GM21515 (cell line): ENCODE measurements around the gene COPS6.

ENCODE experiments used
- ATAC-seq: cut with Tn5 transposase; IDR thresholded peaks from one replicate; pipeline ENCODE4 v1.9.1; 2021; ENCODE audit not compliant: unreplicated experiment

COPS6 gene

GRCh38 chr7:100088621-100089457 is at the start of gene COPS6:
TSS of gene COPS6 (plus strand) at chr7:100088969. CDS start at chr7:100088991, 22 bp downstream.
- no peak for ATAC-seq

GRCh38 chr7:100040575-100040974 is 48.2 kb upstream of the COPS6 start:
- no peak for ATAC-seq

GRCh38 chr7:100044718-100045117 is 44.1 kb upstream of the COPS6 start:
- ATAC-seq: no peak

- ATAC-seq: no peak
These were observed 40.1 kb upstream of the COPS6 start for GRCh38 chr7:100048680-100049079.

- ATAC-seq: peak; percentile 71
These were observed 39.1 kb upstream of the COPS6 start, which contains the start of gene ZSCAN21 for GRCh38 chr7:100049441-100050291. TSS of gene ZSCAN21 (plus strand) at chr7:100049774. CDS start at chr7:100057007, 7,233 bp downstream.

GRCh38 chr7:100051611-100052010 is 37.2 kb upstream of the COPS6 start:
- no peak for ATAC-seq

GRCh38 chr7:100053215-100053614 is 35.6 kb upstream of the COPS6 start:
- no peak for ATAC-seq

- ATAC-seq: no peak
These were observed 31.8 kb upstream of the COPS6 start for GRCh38 chr7:100057006-100057405.

GRCh38 chr7:100059251-100059739 is 29.5 kb upstream of the COPS6 start:
- ATAC-seq: no peak

GRCh38 chr7:100061518-100062193 is 27.1 kb upstream of the COPS6 start:
- ATAC-seq: no peak

- ATAC-seq: no peak
These were observed 25.4 kb upstream of the COPS6 start for GRCh38 chr7:100063376-100063775.

- no peak for ATAC-seq
These were observed 24.6 kb upstream of the COPS6 start for GRCh38 chr7:100064162-100064561.

GRCh38 chr7:100065452-100066186 is 23.1 kb upstream of the COPS6 start:
- ATAC-seq: no peak

GRCh38 chr7:100066953-100067352 is 21.8 kb upstream of the COPS6 start:
- ATAC-seq: no peak

GRCh38 chr7:100069991-100070390 is 18.8 kb upstream of the COPS6 start:
- no peak for ATAC-seq

GRCh38 chr7:100071018-100071723 is 17.6 kb upstream of the COPS6 start:
- ATAC-seq: no peak

GRCh38 chr7:100072462-100072861 is 16.3 kb upstream of the COPS6 start:
- no peak for ATAC-seq

GRCh38 chr7:100074841-100075240 is 13.9 kb upstream of the COPS6 start:
- ATAC-seq: no peak

- ATAC-seq: no peak
These were observed 13.4 kb upstream of the COPS6 start for GRCh38 chr7:100075418-100075817.

GRCh38 chr7:100077205-100077604 is 11.6 kb upstream of the COPS6 start:
- no peak for ATAC-seq
